Measurements from ENCODE around the gene SYT2.
"Not testable (repeated sequence)": the region's sequence is repeated elsewhere in the genome, so short reads cannot be mapped to it uniquely, and the experiment has no call there.

DNA sequence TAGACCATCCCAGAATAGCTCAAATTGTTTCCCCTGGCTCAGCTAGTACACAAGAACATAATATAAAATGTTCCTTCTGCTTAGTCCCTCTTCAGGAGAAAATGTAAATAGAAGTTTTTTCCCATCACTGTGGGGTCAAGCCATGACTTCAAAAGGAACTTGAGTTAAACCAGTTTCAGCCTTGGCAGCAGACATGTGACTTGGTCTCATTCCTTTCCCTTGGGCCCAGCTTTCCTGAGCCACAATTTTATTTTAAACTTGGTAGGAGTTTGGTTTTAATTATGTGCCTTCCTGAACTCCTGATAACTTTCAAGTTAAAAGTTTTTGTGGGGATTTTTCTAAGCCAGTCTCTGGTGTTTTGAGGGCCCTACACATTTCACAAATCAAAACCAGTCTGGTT, 157.6 kb downstream of the SYT2 start:
- TF ChIP-seq AHR (CRISPR knock-in tag; IDR thresholded peaks at IDR 0.05); ZBTB20 (CRISPR knock-in tag; IDR thresholded peaks at IDR 0.05; ENCODE audit: borderline replicate concordance, low read depth); ZNF614 (CRISPR knock-in tag; IDR thresholded peaks at IDR 0.05; ENCODE audit: borderline replicate concordance); KAT7 (CRISPR knock-in tag; IDR thresholded peaks at IDR 0.05; ENCODE audit: borderline replicate concordance); TBL1XR1 (IDR thresholded peaks at IDR 0.05; ENCODE audit: borderline replicate concordance, low read length, partially characterized antibody); MYNN (CRISPR knock-in tag; IDR thresholded peaks at IDR 0.05; ENCODE audit: low read depth); ZMYM2 (CRISPR knock-in tag; IDR thresholded peaks at IDR 0.05); POLR2A (IDR thresholded peaks at IDR 0.05; ENCODE audit: insufficient read depth in 1 of 2, low read depth in 2 of 2, low read length in 2 of 2); ZFP36 (IDR thresholded peaks at IDR 0.05; ENCODE audit: borderline replicate concordance, low read depth, low read length, partially characterized antibody); MAFF (IDR thresholded peaks at IDR 0.05; ENCODE audit: low read depth, low read length); CHD2 (IDR thresholded peaks at IDR 0.05; ENCODE audit: low read depth, low read length): not testable (repeated sequence)
- TF ChIP-seq, protein P1, sequence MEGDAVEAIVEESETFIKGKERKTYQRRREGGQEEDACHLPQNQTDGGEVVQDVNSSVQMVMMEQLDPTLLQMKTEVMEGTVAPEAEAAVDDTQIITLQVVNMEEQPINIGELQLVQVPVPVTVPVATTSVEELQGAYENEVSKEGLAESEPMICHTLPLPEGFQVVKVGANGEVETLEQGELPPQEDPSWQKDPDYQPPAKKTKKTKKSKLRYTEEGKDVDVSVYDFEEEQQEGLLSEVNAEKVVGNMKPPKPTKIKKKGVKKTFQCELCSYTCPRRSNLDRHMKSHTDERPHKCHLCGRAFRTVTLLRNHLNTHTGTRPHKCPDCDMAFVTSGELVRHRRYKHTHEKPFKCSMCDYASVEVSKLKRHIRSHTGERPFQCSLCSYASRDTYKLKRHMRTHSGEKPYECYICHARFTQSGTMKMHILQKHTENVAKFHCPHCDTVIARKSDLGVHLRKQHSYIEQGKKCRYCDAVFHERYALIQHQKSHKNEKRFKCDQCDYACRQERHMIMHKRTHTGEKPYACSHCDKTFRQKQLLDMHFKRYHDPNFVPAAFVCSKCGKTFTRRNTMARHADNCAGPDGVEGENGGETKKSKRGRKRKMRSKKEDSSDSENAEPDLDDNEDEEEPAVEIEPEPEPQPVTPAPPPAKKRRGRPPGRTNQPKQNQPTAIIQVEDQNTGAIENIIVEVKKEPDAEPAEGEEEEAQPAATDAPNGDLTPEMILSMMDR (CRISPR knock-in tag; IDR thresholded peaks at IDR 0.05): not testable (repeated sequence)
- TF ChIP-seq, protein P2, sequence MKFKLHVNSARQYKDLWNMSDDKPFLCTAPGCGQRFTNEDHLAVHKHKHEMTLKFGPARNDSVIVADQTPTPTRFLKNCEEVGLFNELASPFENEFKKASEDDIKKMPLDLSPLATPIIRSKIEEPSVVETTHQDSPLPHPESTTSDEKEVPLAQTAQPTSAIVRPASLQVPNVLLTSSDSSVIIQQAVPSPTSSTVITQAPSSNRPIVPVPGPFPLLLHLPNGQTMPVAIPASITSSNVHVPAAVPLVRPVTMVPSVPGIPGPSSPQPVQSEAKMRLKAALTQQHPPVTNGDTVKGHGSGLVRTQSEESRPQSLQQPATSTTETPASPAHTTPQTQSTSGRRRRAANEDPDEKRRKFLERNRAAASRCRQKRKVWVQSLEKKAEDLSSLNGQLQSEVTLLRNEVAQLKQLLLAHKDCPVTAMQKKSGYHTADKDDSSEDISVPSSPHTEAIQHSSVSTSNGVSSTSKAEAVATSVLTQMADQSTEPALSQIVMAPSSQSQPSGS (CRISPR knock-in tag; IDR thresholded peaks at IDR 0.05): not testable (repeated sequence)
- TF ChIP-seq, protein P3, sequence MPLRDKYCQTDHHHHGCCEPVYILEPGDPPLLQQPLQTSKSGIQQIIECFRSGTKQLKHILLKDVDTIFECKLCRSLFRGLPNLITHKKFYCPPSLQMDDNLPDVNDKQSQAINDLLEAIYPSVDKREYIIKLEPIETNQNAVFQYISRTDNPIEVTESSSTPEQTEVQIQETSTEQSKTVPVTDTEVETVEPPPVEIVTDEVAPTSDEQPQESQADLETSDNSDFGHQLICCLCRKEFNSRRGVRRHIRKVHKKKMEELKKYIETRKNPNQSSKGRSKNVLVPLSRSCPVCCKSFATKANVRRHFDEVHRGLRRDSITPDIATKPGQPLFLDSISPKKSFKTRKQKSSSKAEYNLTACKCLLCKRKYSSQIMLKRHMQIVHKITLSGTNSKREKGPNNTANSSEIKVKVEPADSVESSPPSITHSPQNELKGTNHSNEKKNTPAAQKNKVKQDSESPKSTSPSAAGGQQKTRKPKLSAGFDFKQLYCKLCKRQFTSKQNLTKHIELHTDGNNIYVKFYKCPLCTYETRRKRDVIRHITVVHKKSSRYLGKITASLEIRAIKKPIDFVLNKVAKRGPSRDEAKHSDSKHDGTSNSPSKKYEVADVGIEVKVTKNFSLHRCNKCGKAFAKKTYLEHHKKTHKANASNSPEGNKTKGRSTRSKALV (CRISPR knock-in tag; IDR thresholded peaks at IDR 0.05): not testable (repeated sequence)
